Thyroid gland (tissue), 4 donors: ENCODE measurements around the gene PIGL.

ENCODE experiments used
- CTCF ChIP-seq, 6 experiments: fragments of 200-600 bp in 3 of 6; fragments of 450-650 bp in 3 of 6; sonication (generic) in 3 of 6; IDR thresholded peaks; one replicate each; pipeline ENCODE4 v1.5.1; 2016 to 2019; ENCODE audit warnings: antibody characterized with exemption in 6 of 6, mild to moderate bottlenecking in 2 of 6, inconsistent platforms in 1 of 6, moderate library complexity in 1 of 6
- POLR2A ChIP-seq, 2 donors: fragments of 450-650 bp; IDR thresholded peaks; one replicate each; pipeline ENCODE4 v1.6.1; 2017; ENCODE audit warnings: antibody characterized with exemption in 2 of 2, mild to moderate bottlenecking in 2 of 2, moderate library complexity in 1 of 2

DNA sequence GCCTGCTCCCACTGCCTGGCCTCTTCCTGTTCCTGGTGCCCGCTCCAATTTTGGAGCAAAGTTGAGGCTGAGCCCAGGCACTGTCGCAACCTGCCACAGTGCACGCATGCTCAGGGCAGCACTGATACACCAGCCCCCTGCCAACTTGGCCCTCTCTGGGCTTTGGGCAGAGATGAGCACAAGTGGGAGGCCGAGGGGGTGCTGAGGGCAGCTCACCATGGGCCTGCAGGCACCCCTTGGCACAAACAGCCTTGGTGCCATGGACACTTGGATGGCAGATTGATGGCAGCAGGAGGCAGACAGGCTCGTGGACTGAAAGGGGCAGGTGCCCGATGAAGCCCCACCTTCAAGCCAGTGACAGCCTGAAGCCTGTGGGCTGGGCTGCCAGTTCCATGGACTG, 42.9 kb downstream of the PIGL start:
- no peak for TF ChIP-seq POLR2A (IDR thresholded peaks at IDR 0.05)
- no peak for TF ChIP-seq CTCF (IDR thresholded peaks at IDR 0.05)
